Common myeloid progenitor, CD34-positive (primary cell): Measurements from ENCODE around the gene PTH2.

ENCODE experiments used
- CTCF ChIA-PET: fragments of 350-600 bp; sonication (Branson Sonifier 250); formaldehyde crosslinking; loops from one replicate; lab custom pipeline; 2021; ENCODE audit warnings: antibody characterized with exemption; lab: Charles Lee
- POLR2A ChIA-PET: fragments of 350-600 bp; sonication (Branson Sonifier 250); formaldehyde crosslinking; loops from one replicate; lab custom pipeline; 2021; ENCODE audit warnings: antibody characterized with exemption; lab: Charles Lee
- DNase-seq, 3 donors: peaks; one replicate each; pipeline versions ENCODE4 v3.0.0 to v3.0.0-alpha.2; 2013
- H3K27ac ChIP-seq, 2 experiments: 1 replicate in 1 of 2; 2 replicates in 1 of 2; pipeline ENCODE4 v1.7.0; 2013; ENCODE audit warnings: inconsistent platforms in 2 of 2, low read length in 2 of 2, mild to moderate bottlenecking in 2 of 2, low read depth in 1 of 2, moderate library complexity in 1 of 2; ENCODE audit not compliant: severe bottlenecking in 2 of 2, insufficient read depth in 1 of 2, poor library complexity in 1 of 2
- H3K27me3 ChIP-seq, 5 experiments: replicated peaks in 2 of 5; 1 replicate in 3 of 5; 2 replicates in 2 of 5; pipeline versions ENCODE4 v1.6.1 to v1.7.0; 2013; ENCODE audit warnings: low read length in 4 of 5, mild to moderate bottlenecking in 2 of 5, moderate library complexity in 2 of 5, inconsistent platforms in 1 of 5; ENCODE audit not compliant: insufficient read depth in 5 of 5, control insufficient read depth in 4 of 5
- H3K36me3 ChIP-seq, 4 experiments: 1 replicate in 2 of 4; 2 replicates in 2 of 4; pipeline versions ENCODE4 v1.6.1 to v1.7.0; 2013; ENCODE audit warnings: low read length in 3 of 4, control low read depth in 1 of 4, mild to moderate bottlenecking in 1 of 4; ENCODE audit not compliant: control insufficient read depth in 4 of 4, insufficient read depth in 4 of 4
- H3K4me1 ChIP-seq, 4 experiments: 1 replicate in 3 of 4; 2 replicates in 1 of 4; pipeline versions ENCODE4 v1.6.1 to v1.7.1; 2013; ENCODE audit warnings: low read length in 3 of 4, mild to moderate bottlenecking in 3 of 4, control low read depth in 1 of 4, inconsistent platforms in 1 of 4, moderate library complexity in 1 of 4; ENCODE audit not compliant: control insufficient read depth in 4 of 4, insufficient read depth in 4 of 4; ENCODE audit errors: control extremely low read depth in 1 of 4
- H3K4me3 ChIP-seq, 7 experiments: 1 replicate in 4 of 7; 2 replicates in 3 of 7; pipeline versions ENCODE4 v1.5.1 to v1.7.0; 2013; ENCODE audit warnings: mild to moderate bottlenecking in 7 of 7, low read length in 6 of 7, moderate library complexity in 6 of 7, inconsistent platforms in 2 of 7, low read depth in 2 of 7, control low read depth in 1 of 7; ENCODE audit not compliant: insufficient read depth in 4 of 7, control insufficient read depth in 1 of 7; ENCODE audit errors: extremely low read depth in 1 of 7
- H3K9me3 ChIP-seq, 5 experiments: 1 replicate in 4 of 5; 2 replicates in 1 of 5; pipeline versions ENCODE4 v1.6.1 to v1.7.1; 2013; ENCODE audit warnings: low read length in 4 of 5, mild to moderate bottlenecking in 2 of 5, inconsistent platforms in 1 of 5, low read depth in 1 of 5, moderate library complexity in 1 of 5; ENCODE audit not compliant: control insufficient read depth in 4 of 5, insufficient read depth in 2 of 5; ENCODE audit errors: control extremely low read depth in 1 of 5
- WGBS: methylation state at CpG from one replicate; pipeline ENCODE4 v1.1.5; 2013; ENCODE audit not compliant: insufficient coverage; 5-methylcytosine and 5-hydroxymethylcytosine counted together

Gene PTH2

GRCh38 chr19:49442771-49443365, 19.6 kb upstream of the PTH2 start:
- Histone ChIP-seq H3K9me3 (no peaks in the 10 kb centered on the region), H3K4me3 (peak overlapping the region; percentile 43 to 79 (median 69)), H3K27ac (no peak overlapping the region), H3K4me1 (peaks cover 0 to 22% (median 15%) of the 10 kb centered on the region in 4 experiments), H3K36me3 (peaks cover 0 to 17% (median 10%) of the 10 kb centered on the region in 4 experiments), H3K27me3 (peaks cover 2 to 47% (median 34%) of the 10 kb centered on the region in 5 experiments)
- WGBS: 0% methylated on average over 25 of the region's 43 CpGs
- ChIA-PET POLR2A (no interaction called here), CTCF (interaction anchor here (0.7 to 2.2 kb wide), 3 partner anchors 13 to 142 kb away, joined by 3 to 9 read pairs (median 4); no protein-coding TSS in a partner anchor)
- no peak for DNase-seq

- POLR2A ChIA-PET: no interaction called here
- no peak for DNase-seq
- WGBS: 10% methylated on average over 11 of the region's 11 CpGs
- Histone ChIP-seq H3K27ac (no peak overlapping the region), H3K9me3 (no peaks in the 10 kb centered on the region), H3K27me3 (peaks cover 2 to 52% (median 36%) of the 10 kb centered on the region in 5 experiments), H3K4me3 (peak overlapping the region in 3 of 7 experiments; percentile 3 to 79 (median 79)), H3K4me1 (peaks cover 0 to 22% (median 15%) of the 10 kb centered on the region in 4 experiments), H3K36me3 (peaks cover 0 to 14% (median 8%) of the 10 kb centered on the region in 4 experiments)
- CTCF ChIA-PET: interaction anchor here (1.0 to 2.2 kb wide), 3 partner anchors 32 to 141 kb away, joined by 3 to 9 read pairs (median 4); no protein-coding TSS in a partner anchor
Measured at GRCh38 chr19:49442354-49442753, 19.1 kb upstream of the PTH2 start.

DNA sequence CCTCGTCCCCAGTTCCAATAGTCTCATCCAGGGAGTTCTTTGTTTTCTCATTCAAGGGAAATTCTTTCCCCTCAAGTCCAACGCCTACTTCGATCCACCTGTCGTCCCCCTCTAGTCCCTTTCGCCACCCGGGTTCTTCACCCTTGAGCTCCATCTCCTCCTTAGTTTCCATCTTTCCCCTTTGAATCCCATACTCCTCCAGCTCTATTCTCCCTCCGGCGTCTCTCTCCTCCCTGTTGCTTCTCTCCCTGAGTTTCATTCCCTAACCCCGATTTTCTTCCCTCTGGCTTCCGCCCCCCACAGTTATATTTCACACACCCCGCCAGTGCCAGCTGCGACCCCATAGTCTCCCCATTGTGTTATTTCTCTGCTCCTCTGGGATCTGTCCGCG, 18.7 kb upstream of the PTH2 start:
- Histone ChIP-seq H3K36me3 (peaks cover 0 to 10% (median 5%) of the 10 kb centered on the region in 4 experiments), H3K27ac (no peak overlapping the region), H3K9me3 (no peaks in the 10 kb centered on the region), H3K4me1 (peaks cover 0 to 22% (median 15%) of the 10 kb centered on the region in 4 experiments), H3K4me3 (peak overlapping the region in 2 of 7 experiments; percentile 79), H3K27me3 (peaks cover 2 to 56% (median 38%) of the 10 kb centered on the region in 5 experiments)
- POLR2A ChIA-PET: no interaction called here
- WGBS: 42% methylated on average over 13 of the region's 14 CpGs
- CTCF ChIA-PET: interaction anchor here (1.0 to 2.2 kb wide), 3 partner anchors 31 to 141 kb away, joined by 3 to 9 read pairs (median 4); no protein-coding TSS in a partner anchor
- DNase-seq: no peak

- Histone ChIP-seq H3K4me1 (peaks cover 0 to 26% (median 16%) of the 10 kb centered on the region in 4 experiments), H3K27me3 (peaks cover 2 to 62% (median 41%) of the 10 kb centered on the region in 5 experiments), H3K36me3 (peaks cover 0 to 4% (median under 1%) of the 10 kb centered on the region in 4 experiments), H3K9me3 (peaks cover 0 to under 1% (median 0%) of the 10 kb centered on the region in 5 experiments), H3K27ac (no peak within 1 kb of the TSS), H3K4me3 (peak within 1 kb of the TSS in 4 of 7 experiments; percentile 3 to 79 (median 49))
- ChIA-PET POLR2A (no interaction called here), CTCF (interaction anchor here (1.0 to 2.2 kb wide), 3 partner anchors 31 to 140 kb away, joined by 3 to 9 read pairs (median 4); no protein-coding TSS in a partner anchor)
- peak in 2 of 3 donors; percentile 47 to 50 for DNase-seq
- 4% methylated on average over 42 of the region's 56 CpGs for WGBS
Measured at GRCh38 chr19:49441210-49441959, 18.1 kb upstream of the PTH2 start, which contains the start of gene SLC17A7. Gene SLC17A7, minus strand, starts transcription at chr19:49441527. Its CDS starts 148 bp downstream, at chr19:49441379.

- Histone ChIP-seq H3K27me3 (peaks cover 2 to 69% (median 45%) of the 10 kb centered on the region in 5 experiments), H3K36me3 (no peaks in the 10 kb centered on the region), H3K4me1 (peaks cover 0 to 27% (median 18%) of the 10 kb centered on the region in 4 experiments), H3K27ac (no peak overlapping the region), H3K9me3 (peaks cover 0 to 3% (median 0%) of the 10 kb centered on the region in 5 experiments), H3K4me3 (peak overlapping the region in 2 of 7 experiments; percentile 16 to 19)
- ChIA-PET CTCF (interaction anchor here (1.0 to 1.4 kb wide), 2 partner anchors 11 to 49 kb away, joined by 3 to 4 read pairs; no protein-coding TSS in a partner anchor), POLR2A (no interaction called here)
- 49% methylated on average over 18 of the region's 19 CpGs for WGBS
- DNase-seq: no peak
Measured at GRCh38 chr19:49440439-49441209, 17.4 kb upstream of the PTH2 start.

DNA sequence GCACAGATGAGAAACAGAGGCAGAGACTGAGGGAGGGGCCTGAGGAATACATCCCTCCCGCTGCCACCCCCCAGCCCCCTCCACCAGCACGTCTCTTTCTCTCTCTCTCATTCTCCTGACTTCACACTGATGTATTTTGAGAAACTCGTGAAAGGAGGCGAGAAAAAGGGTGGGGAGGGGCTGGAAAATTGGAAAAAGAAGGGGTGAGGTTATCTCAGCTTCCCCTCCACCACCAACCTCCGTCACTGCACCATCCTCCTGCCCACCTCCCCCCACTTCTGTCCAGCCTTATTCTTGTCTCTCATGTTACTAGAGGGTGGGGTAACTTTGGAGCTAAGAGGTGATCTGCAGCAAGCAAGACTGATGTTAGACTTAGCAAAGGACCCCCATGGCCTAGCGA, 16.6 kb upstream of the PTH2 start:
- Histone ChIP-seq H3K4me3 (no peak overlapping the region), H3K27me3 (peaks cover 2 to 77% (median 50%) of the 10 kb centered on the region in 5 experiments), H3K9me3 (peaks cover 0 to 3% (median 0%) of the 10 kb centered on the region in 5 experiments), H3K27ac (no peak overlapping the region), H3K36me3 (no peaks in the 10 kb centered on the region), H3K4me1 (peaks cover 0 to 27% (median 18%) of the 10 kb centered on the region in 4 experiments)
- DNase-seq: no peak
- 100% methylated on average over 1 of the region's 6 CpGs for WGBS
- ChIA-PET POLR2A (no interaction called here), CTCF (interaction anchor here (1.0 to 1.4 kb wide), 2 partner anchors 10 to 48 kb away, joined by 3 to 4 read pairs; no protein-coding TSS in a partner anchor)
